T-helper 22 cell (primary cell): Measurements from ENCODE around the gene ZNF775.
"Not testable (repeated sequence)": the region's sequence is repeated elsewhere in the genome, so short reads cannot be mapped to it uniquely, and the experiment has no call there.

Experiments
- DNase-seq: peaks from one replicate; pipeline ENCODE4 v3.0.0-alpha.2; 2020; ENCODE audit warnings: low read depth

ZNF775 gene

DNA sequence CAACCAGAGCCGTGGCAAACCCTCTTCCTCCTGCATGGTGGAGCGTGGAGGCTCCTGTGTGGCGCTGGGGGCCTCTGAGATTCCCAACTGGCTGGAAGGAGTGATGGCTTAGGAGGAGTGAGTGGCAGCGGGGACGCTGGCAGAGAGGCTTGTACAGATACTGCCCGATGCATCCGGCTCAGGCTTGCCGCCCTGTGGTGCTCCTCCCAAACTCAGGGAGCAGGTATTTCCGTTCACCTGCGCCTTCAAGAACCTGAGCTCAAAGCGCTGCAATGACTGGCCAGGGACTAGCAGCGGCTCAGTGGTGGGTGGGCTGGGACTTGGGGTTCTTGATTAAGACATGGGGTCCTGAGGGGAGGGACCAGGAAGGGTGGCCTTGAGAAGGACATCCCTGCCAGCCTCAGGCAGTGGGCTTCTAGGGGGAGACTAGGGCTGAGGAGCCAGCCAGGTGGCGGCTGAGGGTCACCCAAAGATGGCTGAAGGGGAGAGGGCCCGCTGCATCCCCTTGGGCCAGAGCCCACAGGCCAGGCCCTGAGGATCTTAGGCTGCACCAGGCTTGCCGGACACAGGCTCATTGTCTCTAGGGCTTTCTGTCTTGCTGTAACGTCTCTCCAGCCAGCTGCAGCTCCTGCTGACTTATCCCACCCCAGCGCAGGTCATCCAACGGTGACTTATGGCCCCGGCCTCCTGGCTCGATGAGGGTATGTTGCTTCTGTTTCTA lies 3.2 kb downstream of the ZNF775 start:
- no peak for DNase-seq

DNA sequence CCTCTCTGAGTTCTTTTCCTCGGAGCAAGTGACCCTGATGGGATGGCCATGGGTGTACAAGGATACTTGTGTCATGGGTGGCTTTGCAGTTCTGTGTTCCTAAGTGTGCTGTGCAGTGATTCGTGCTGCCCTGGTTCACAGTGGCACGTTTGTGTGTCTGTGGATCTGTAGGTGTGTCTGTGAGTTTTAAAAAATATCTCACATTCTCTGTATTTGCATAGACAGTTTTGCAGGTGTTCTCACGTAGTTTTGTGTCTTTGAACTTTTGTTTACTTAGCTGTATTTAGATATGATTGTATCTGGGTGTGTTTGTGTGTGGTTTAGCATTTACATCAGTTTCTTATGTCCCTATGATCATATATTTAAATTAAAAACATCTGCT lies 3.7 kb downstream of the ZNF775 start:
- DNase-seq, result no peak

DNA sequence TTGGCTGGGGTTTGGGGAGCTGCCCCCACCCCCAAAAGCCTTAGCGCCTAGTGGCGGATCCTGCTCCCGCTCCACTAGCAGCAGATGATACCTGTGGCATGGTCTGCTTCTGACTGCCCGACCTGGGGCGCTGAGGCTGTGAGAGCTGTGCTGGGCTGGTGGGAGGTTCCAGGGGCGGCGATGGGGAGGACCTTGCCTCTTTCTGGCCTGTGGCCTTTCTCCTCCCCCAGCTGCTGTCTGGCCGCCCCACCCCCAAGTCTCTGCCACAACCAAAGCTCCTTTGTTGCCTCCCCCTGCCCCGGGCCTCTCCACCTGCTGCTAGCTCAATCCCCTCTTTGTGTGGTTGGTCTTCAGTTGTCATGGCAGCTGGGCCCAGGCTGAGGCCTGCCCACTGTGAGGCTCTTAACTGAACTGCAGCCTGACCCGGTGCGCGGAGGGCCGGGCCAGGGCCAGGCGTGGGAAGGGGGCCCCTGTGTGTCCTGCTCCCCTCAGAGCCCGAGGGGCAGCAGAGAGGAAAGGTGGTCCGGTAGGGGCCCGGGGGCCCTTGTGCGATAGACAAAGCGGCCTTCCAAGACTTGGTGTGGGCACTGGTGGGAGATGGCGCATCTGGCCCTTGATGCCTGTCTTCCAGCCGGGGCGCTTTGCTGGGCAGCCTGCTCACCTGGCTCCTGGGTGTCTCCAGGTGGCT lies 4.7 kb downstream of the ZNF775 start:
- DNase-seq, result no peak

GRCh38 chr7:150384406-150385301 lies 5.5 kb downstream of the ZNF775 start:
- DNase-seq, result no peak

- DNase-seq, result no peak
Measured at GRCh38 chr7:150385302-150385723, 6.2 kb downstream of the ZNF775 start.

GRCh38 chr7:150385884-150386283 lies 6.8 kb downstream of the ZNF775 start:
- not testable (repeated sequence) for DNase-seq

DNA sequence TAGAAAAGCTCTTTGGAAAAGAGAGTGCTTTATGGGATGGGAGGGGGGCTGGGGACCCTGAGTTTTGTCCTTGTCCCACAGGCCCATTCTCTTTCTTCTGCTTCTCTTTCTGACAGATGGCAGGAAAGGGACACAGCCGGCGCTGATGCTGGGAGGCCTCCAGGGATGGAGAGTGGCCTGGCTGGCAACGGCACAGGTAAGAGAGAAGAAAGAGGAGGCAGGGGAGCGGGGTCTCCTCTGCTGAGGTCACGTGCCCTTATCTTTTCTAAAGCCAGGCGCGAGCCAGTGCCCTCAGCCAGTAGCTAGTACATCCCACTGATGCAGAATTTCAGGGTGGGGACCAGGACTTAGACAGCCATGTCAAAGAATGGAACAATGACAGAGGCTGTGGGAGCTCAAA lies 9.2 kb downstream of the ZNF775 start:
- no peak for DNase-seq

DNA sequence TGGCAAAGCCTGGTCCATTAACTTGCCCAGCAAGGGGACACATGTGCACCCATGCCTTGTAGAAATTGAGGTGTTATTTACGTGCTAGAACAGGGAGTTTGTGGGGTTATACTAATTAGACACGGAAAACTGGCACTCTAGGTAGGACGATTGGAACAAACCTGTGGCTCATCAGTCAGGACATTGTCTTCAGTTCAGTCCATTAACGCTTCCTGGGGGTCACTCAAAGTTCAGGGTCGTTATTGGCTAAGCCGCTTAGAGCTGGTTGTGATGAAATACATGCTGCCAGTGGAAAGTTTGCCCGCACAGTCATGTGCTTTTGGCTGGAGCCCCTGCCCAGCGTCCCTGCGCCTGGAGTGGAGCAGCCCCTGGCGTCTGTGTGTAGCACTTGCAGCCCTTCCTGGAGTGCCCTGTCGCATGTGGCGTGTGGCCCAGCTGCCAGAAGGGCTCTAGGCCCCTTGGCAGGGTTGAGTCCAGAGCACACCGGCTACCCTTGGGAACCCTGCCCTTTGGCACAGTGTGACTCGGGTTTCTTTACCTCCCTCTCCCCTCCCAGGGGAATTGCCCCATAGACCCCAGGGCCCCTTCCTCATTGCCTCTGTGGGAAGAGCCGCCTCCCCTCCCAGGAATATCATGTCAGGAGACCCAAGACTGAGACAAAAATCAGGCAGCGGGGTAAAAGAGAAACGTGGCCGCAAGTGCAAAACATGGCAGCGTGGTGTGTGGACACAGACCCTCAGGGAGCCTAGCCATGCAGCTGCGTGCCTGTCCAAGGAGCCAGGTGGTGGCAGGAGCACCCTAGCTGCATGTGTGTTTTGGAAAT lies 9.8 kb downstream of the ZNF775 start:
- DNase-seq, result no peak

- DNase-seq, result no peak
Measured at GRCh38 chr7:150389532-150389816, 10.3 kb downstream of the ZNF775 start.

- no peak for DNase-seq
Measured at GRCh38 chr7:150390205-150390604, 11.1 kb downstream of the ZNF775 start.

DNA sequence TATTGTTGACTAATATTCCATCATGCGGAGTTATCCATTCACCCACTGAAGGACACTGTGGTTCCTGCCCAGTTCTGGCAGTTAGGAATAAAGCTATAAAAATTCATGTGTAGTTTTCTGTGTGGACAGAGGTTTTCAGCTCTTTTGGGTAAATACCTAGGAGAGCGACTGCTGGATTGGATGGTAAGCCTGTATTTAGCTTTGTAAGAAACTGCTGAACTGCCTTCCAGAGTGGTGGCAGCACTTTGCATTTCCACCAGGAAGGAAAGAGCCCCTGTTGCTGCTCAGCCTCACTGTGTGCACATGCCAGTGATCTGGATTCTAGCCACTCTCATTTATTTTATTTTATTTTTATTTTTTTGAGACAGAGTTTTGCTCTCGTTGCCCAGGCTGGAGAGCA lies 14.2 kb downstream of the ZNF775 start:
- no peak for DNase-seq

DNA sequence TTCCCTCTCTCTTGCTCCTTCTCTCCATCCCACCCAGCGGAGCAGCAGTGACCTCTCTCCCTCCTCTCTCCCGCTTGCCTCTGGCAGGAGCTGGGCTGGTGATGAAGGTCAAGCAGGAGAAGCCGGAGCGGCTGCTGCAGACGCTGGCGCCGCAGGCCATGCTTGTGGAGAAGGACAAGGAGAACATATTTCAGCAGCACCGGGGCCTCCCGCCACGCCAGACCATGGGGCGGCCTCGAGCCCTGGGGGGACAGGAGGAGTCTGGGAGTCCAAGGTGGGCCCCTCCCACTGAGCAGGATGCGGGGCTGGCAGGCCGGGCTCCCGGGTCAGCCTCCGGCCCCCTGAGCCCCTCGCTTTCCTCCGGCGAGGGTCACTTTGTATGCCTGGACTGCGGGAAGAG lies 17.3 kb downstream of the ZNF775 start:
- DNase-seq, result no peak

- DNase-seq, result no peak
Measured at GRCh38 chr7:150396851-150397260, 17.7 kb downstream of the ZNF775 start.

GRCh38 chr7:150397346-150398107 lies 18.4 kb downstream of the ZNF775 start:
- no peak for DNase-seq

GRCh38 chr7:150398108-150398964 lies 19.2 kb downstream of the ZNF775 start:
- DNase-seq, result no peak

DNA sequence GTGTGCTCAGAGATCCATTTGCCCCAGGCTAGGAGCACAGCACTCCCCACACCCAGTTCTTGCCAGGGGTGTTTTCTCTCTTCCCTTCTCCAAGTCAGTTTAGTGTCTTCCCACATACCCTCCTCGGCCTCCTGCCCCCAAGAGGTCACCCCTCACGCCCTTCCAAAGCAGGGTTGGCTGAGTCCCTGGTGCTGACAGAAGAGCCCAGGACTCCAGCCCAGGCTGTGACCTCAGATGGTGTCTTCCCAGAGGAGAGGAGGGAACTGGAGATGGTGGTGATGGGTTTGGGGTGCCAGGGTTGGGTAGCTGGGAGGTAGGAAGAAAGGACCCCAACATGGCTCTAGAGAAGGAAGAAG lies 19.8 kb downstream of the ZNF775 start:
- no peak for DNase-seq

DNA sequence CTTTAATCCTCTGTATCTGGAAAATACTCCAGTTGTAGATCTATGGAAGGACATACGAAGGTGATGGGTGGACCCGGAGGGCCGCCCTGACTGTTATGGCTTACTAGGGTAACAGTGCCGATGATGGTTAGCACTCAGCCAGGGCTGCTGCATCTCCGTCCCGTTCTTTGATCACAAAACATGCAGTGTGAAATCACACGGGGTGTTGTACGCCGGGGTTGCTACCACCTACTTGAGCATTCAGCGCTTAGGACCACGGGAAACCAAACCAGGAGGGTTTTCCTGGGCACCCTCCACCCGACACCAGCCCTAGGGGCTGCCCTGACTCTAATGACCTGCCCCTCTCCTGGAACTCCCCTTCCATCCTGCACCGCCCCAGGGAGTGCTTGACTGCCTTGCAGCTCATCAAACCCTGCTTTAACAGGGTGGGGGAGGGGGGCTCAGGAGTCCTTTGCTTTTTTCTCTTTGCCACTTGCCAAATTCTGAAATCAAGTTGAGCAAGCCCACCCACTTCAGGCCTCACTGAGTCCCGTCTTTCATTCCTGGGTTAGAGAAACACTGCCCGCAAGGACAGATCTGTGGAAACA lies 20.4 kb downstream of the ZNF775 start:
- no peak for DNase-seq

DNA sequence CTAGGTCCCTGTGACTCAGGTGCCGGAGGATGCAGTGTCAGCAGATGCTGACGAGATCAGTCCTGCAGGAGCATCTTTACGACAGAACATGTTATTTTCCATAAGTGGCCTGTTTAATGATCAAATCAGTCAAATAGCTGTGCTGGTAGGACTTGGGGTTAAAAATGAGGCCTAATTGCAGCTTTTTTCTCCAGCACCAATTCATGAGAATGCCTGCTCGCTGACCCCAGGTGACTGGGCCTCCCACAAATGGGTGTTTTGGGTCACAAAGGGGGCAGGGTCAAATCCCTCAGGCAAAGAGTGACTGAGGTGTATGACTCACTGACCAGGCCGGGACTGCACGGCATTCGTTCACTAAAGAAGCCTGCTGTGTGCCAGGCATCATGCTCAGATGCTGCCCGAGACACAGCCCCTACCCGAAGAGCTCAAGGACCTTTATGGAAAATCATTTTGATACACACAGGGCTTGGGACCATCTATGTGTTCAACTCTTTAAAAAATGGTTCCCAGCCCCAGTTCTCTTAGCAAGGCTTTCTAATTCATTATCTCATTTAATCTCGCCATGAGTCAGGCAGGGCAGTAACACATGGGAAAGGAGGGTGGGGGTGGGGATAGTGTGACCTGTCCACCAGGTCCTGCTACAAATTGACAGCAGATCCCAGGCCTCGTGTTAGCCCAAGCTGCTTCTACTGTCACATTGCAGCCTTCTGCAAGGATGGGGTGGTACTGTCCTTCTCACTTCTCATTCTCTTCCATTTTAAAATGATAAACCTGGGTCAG lies 21.1 kb downstream of the ZNF775 start:
- DNase-seq, result no peak

- DNase-seq, result no peak
Measured at GRCh38 chr7:150400788-150401423, 21.8 kb downstream of the ZNF775 start.
